Fibroblast of lung (primary cell): Measurements from ENCODE around the gene CHD9. TPM values are rescaled to one million over a fixed set of nuclear protein-coding genes. Genes with fewer than 3 reads are reported as not detected.

ENCODE experiments used
- DNase-seq, 2 donors: peaks; one replicate each; pipeline versions ENCODE4 v3.0.0 to v3.0.0-alpha.2; 2010; ENCODE audit warnings: low read depth in 2 of 2
- H2AFZ ChIP-seq: 2 replicates; pipeline ENCODE4 v1.5.1; 2012; ENCODE audit warnings: low read length, control low read depth, inconsistent platforms
- H3K27ac ChIP-seq: 2 replicates; pipeline ENCODE4 v1.5.1; 2011; ENCODE audit warnings: low read length, control low read depth; ENCODE audit not compliant: insufficient read depth
- H3K27me3 ChIP-seq: 2 replicates; pipeline ENCODE4 v1.5.1; 2011; ENCODE audit warnings: mild to moderate bottlenecking, low read length; ENCODE audit not compliant: control insufficient read depth, insufficient read depth
- H3K36me3 ChIP-seq: 2 replicates; pipeline ENCODE4 v1.5.1; 2011; ENCODE audit warnings: low read length; ENCODE audit not compliant: control insufficient read depth, insufficient read depth
- H3K4me1 ChIP-seq: 2 replicates; pipeline ENCODE4 v1.5.1; 2011; ENCODE audit warnings: low read length; ENCODE audit not compliant: control insufficient read depth, insufficient read depth; ENCODE audit errors: extremely low read depth
- H3K4me2 ChIP-seq: 2 replicates; pipeline ENCODE4 v1.5.1; 2011; ENCODE audit warnings: low read length, control low read depth; ENCODE audit not compliant: insufficient read depth; ENCODE audit errors: extremely low read depth
- H3K4me3 ChIP-seq, 4 experiments: fragments of 200-600 bp in 1 of 4; sonication (generic) in 1 of 4; replicated peaks in 1 of 4; 2 replicates each; pipeline ENCODE4 v1.5.1; 2011 to 2016; ENCODE audit warnings: low read length in 4 of 4, low read depth in 3 of 4, mild to moderate bottlenecking in 3 of 4, control low read depth in 2 of 4, inconsistent platforms in 1 of 4, mixed read lengths in 1 of 4; ENCODE audit not compliant: insufficient read depth in 1 of 4; ENCODE audit errors: control extremely low read depth in 1 of 4
- H3K79me2 ChIP-seq: 2 replicates; pipeline ENCODE4 v1.5.1; 2012; ENCODE audit warnings: mild to moderate bottlenecking, low read length, inconsistent platforms; ENCODE audit not compliant: control insufficient read depth, insufficient read depth
- H3K9ac ChIP-seq: 2 replicates; pipeline ENCODE4 v1.5.1; 2011; ENCODE audit warnings: mild to moderate bottlenecking, low read length, control low read depth; ENCODE audit not compliant: insufficient read depth
- H3K9me3 ChIP-seq: 2 replicates; pipeline ENCODE4 v1.5.1; 2012; ENCODE audit warnings: low read depth, low read length; ENCODE audit not compliant: control insufficient read depth, insufficient read depth
- H4K20me1 ChIP-seq: 2 replicates; pipeline ENCODE4 v1.5.1; 2011; ENCODE audit warnings: low read length; ENCODE audit not compliant: control insufficient read depth, insufficient read depth; ENCODE audit errors: extremely low read depth
- CTCF ChIP-seq, 2 donors: IDR thresholded peaks in 1 of 2; conservative IDR thresholded peaks in 1 of 2; 1 replicate in 1 of 2; 2 replicates in 1 of 2; pipeline ENCODE4 v1.5.1; 2011 to 2012; ENCODE audit warnings: low read length in 2 of 2, control low read depth in 1 of 2, inconsistent platforms in 1 of 2, low read depth in 1 of 2, mild to moderate bottlenecking in 1 of 2
- EZH2 ChIP-seq: IDR thresholded peaks from 2 replicates; pipeline ENCODE4 v1.5.1; 2012; ENCODE audit warnings: low read length, control low read depth, mild to moderate bottlenecking; ENCODE audit errors: missing control alignments
- polyA plus RNA-seq, 2 donors: library from polyadenylated mRNA; depleted of rRNA in 1 of 2; stranded (reverse) in 1 of 2; unstranded in 1 of 2; fragments of >200 nt; gene quantifications; 2 replicates each; pipeline ENCODE4 v1.2.1, GENCODE V29; 2011 to 2012; ENCODE audit warnings: missing spikeins in 1 of 2
- total RNA-seq: library from RNA; depleted of rRNA; stranded (reverse); fragments of >200 nt; gene quantifications from 2 replicates; pipeline ENCODE4 v1.2.1, GENCODE V29; 2014

Gene CHD9
- total and polyA plus RNA-seq, 2 donors (not counting 1 experiment from before 2014, with no cell fraction given): 32.9 to 60.9 TPM

DNA sequence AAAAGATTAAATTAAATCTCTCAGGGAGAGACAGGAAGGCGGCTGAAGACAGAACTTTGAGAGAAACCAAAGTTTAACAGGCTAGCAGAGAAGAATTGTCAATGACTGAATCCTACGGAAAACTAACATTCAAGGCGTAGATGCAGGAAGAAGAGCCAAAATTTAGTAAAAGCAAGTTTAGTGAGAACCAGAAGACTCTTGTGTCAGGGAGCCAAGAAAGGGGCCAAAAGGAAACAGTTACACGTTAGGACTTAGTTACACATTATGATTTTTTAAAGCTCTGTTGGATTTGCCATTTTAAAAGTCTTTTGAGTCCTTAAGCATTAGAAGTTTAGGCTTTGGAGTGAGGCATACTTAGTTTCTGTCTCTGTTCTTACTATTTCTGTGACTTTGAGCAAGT is 164.6 kb downstream of the CHD9 start:
- peak overlapping the region; percentile 13 for H3K27ac ChIP-seq
- H3K4me2 ChIP-seq: peak overlapping the region; percentile 26
- DNase-seq: no peak
- no peaks in the 10 kb centered on the region for H3K9me3 ChIP-seq
- no peaks in the 10 kb centered on the region for H3K27me3 ChIP-seq
- no peak overlapping the region for H2AFZ ChIP-seq
- TF ChIP-seq CTCF (conservative IDR thresholded peaks at IDR 0.05 in 1 of 2, IDR thresholded peaks at IDR 0.05 in 1 of 2; ENCODE audit: low read depth in 1 of 2, low read length in 2 of 2) (no peak), EZH2 (no peak)
- H3K79me2 ChIP-seq: peaks cover 61% of the 10 kb centered on the region
- H3K9ac ChIP-seq: no peak overlapping the region
- peaks cover 5% of the 10 kb centered on the region for H3K4me1 ChIP-seq
- H3K36me3 ChIP-seq: no peaks in the 10 kb centered on the region
- H4K20me1 ChIP-seq: no peaks in the 10 kb centered on the region
- H3K4me3 ChIP-seq: no peak overlapping the region

GRCh38 chr16:53219795-53220454 is 165.1 kb downstream of the CHD9 start:
- no peak overlapping the region for H3K4me3 ChIP-seq
- no peak overlapping the region for H2AFZ ChIP-seq
- DNase-seq: peak in 1 of 2 donors; percentile 43
- peaks cover 5% of the 10 kb centered on the region for H3K4me1 ChIP-seq
- H3K9me3 ChIP-seq: no peaks in the 10 kb centered on the region
- peak overlapping the region; percentile 41 for H3K4me2 ChIP-seq
- TF ChIP-seq EZH2 (no peak), CTCF (conservative IDR thresholded peaks at IDR 0.05 in 1 of 2, IDR thresholded peaks at IDR 0.05 in 1 of 2; ENCODE audit: low read depth in 1 of 2, low read length in 2 of 2) (no peak)
- H3K27ac ChIP-seq: peak overlapping the region; percentile 13
- no peaks in the 10 kb centered on the region for H4K20me1 ChIP-seq
- no peaks in the 10 kb centered on the region for H3K27me3 ChIP-seq
- no peak overlapping the region for H3K9ac ChIP-seq
- H3K36me3 ChIP-seq: peaks cover 1% of the 10 kb centered on the region
- H3K79me2 ChIP-seq: peaks cover 58% of the 10 kb centered on the region

DNA sequence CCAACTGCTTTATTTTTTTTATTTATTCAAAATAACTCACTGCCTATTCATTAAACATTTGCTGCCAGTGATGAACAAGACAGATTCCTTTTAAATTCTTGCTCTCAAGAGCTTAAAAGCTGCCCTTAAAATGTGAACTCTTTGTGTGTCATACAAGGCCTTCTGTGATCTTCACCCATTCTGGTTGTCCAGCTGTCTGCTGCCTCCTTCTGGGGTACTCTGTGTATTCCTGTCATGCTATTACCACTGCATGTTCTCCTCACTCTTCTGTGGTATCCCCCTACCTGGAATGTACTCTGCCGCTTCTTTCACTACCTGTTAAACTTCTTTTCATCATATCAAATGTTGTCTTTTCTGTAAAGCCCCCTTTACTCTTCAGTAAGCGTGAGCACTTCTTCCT is 165.8 kb downstream of the CHD9 start:
- Histone ChIP-seq H3K79me2 (peaks cover 52% of the 10 kb centered on the region), H2AFZ (no peak overlapping the region), H3K4me3 (no peak overlapping the region), H3K4me1 (peaks cover 5% of the 10 kb centered on the region), H3K9ac (no peak overlapping the region), H3K9me3 (no peaks in the 10 kb centered on the region), H3K36me3 (peaks cover 1% of the 10 kb centered on the region), H4K20me1 (no peaks in the 10 kb centered on the region), H3K27ac (peak overlapping the region; percentile 13), H3K27me3 (no peaks in the 10 kb centered on the region), H3K4me2 (peak overlapping the region; percentile 41)
- peak in 1 of 2 donors; percentile 53 for DNase-seq
- peak; percentile 23 to 40 for TF ChIP-seq CTCF (conservative IDR thresholded peaks at IDR 0.05 in 1 of 2, IDR thresholded peaks at IDR 0.05 in 1 of 2; ENCODE audit: low read depth in 1 of 2, low read length in 2 of 2)
- TF ChIP-seq EZH2: no peak
